MM.1S (cell line): Measurements from ENCODE around the gene TSSK3.

ENCODE experiments used
- DNase-seq: peaks from one replicate; pipeline ENCODE4 v3.0.0-alpha.2; 2015
- H2AFZ ChIP-seq: fragments of 300-600 bp; sonication (generic); 2 replicates; pipeline ENCODE4 v1.6.0; 2016; ENCODE audit warnings: antibody characterized with exemption, low read length
- H3F3A ChIP-seq: fragments of 300-600 bp; sonication (generic); 2 replicates; pipeline ENCODE4 v1.6.1; 2016; ENCODE audit warnings: mild to moderate bottlenecking, antibody characterized with exemption, low read length, moderate library complexity, mixed read lengths; ENCODE audit not compliant: insufficient read depth
- H3K27ac ChIP-seq: fragments of 300-600 bp; sonication (generic); 2 replicates; pipeline ENCODE4 v1.5.1; 2016; ENCODE audit warnings: mild to moderate bottlenecking, low read length
- H3K27me3 ChIP-seq: fragments of 300-600 bp; sonication (generic); replicated peaks from 2 replicates; pipeline ENCODE4 v1.6.0; 2016; ENCODE audit warnings: low read length; ENCODE audit not compliant: insufficient read depth
- H3K36me3 ChIP-seq: fragments of 300-600 bp; sonication (generic); replicated peaks from 2 replicates; pipeline ENCODE4 v1.6.1; 2016; ENCODE audit warnings: mild to moderate bottlenecking, low read length, mixed read lengths; ENCODE audit not compliant: insufficient read depth
- H3K4me1 ChIP-seq: fragments of 300-600 bp; sonication (generic); 2 replicates; pipeline ENCODE4 v1.6.1; 2016; ENCODE audit warnings: low read length, mixed read lengths
- H3K4me2 ChIP-seq: fragments of 300-600 bp; sonication (generic); 2 replicates; pipeline ENCODE4 v1.6.0; 2016; ENCODE audit warnings: low read depth, low read length
- H3K4me3 ChIP-seq: fragments of 300-600 bp; sonication (generic); 2 replicates; pipeline ENCODE4 v1.5.1; 2016; ENCODE audit warnings: low read length, mixed read lengths
- H3K79me2 ChIP-seq: fragments of 300-600 bp; sonication (generic); 2 replicates; pipeline ENCODE4 v1.6.1; 2016; ENCODE audit warnings: mixed run types, low read length, mixed read lengths
- H3K9ac ChIP-seq: fragments of 300-600 bp; sonication (generic); 2 replicates; pipeline ENCODE4 v1.6.1; 2016; ENCODE audit warnings: low read length, mixed read lengths
- H3K9me2 ChIP-seq: fragments of 300-600 bp; sonication (generic); replicated peaks from 2 replicates; pipeline ENCODE4 v1.6.1; 2016; ENCODE audit warnings: mild to moderate bottlenecking, low read length, mixed read lengths; ENCODE audit not compliant: insufficient read depth
- H3K9me3 ChIP-seq: fragments of 300-600 bp; sonication (generic); replicated peaks from 2 replicates; pipeline ENCODE4 v1.6.1; 2016; ENCODE audit warnings: mild to moderate bottlenecking, low read length, mixed read lengths; ENCODE audit not compliant: insufficient read depth
- H4K20me1 ChIP-seq: fragments of 300-600 bp; sonication (generic); 2 replicates; pipeline ENCODE4 v1.6.1; 2016; ENCODE audit warnings: mild to moderate bottlenecking, low read length, moderate library complexity, mixed read lengths; ENCODE audit not compliant: insufficient read depth
- CTCF ChIP-seq: fragments of 300-600 bp; sonication (generic); IDR thresholded peaks from 2 replicates; pipeline ENCODE4 v1.5.1; 2016; ENCODE audit warnings: antibody characterized with exemption, low read length, mixed read lengths
- EZH2 ChIP-seq: fragments of 300-600 bp; sonication (generic); optimal IDR thresholded peaks from 2 replicates; pipeline ENCODE3; 2017; ENCODE audit warnings: low read depth, mild to moderate bottlenecking, antibody characterized with exemption, low read length, mixed read lengths
- EZH2phosphoT487 ChIP-seq: fragments of 300-600 bp; sonication (generic); IDR thresholded peaks from 2 replicates; pipeline ENCODE4 v1.6.1; 2018; ENCODE audit warnings: antibody characterized with exemption, low read length

The TSSK3 gene

DNA sequence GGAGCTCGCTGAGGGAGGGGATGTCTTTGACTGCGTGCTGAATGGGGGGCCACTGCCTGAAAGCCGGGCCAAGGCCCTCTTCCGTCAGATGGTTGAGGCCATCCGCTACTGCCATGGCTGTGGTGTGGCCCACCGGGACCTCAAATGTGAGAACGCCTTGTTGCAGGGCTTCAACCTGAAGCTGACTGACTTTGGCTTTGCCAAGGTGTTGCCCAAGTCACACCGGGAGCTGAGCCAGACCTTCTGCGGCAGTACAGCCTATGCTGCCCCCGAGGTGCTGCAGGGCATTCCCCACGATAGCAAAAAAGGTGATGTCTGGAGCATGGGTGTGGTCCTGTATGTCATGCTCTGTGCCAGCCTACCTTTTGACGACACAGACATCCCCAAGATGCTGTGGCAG lies 1.4 kb downstream of the TSSK3 start:
- Histone ChIP-seq H3K9me2 (no peaks in the 10 kb centered on the region), H3K9ac (no peak overlapping the region), H3K4me3 (no peak overlapping the region), H3K27me3 (no peaks in the 10 kb centered on the region), H3K9me3 (no peaks in the 10 kb centered on the region), H4K20me1 (no peaks in the 10 kb centered on the region), H3F3A (no peaks in the 10 kb centered on the region), H3K36me3 (no peaks in the 10 kb centered on the region; the same call in none of the 2 replicates), H3K27ac (no peak overlapping the region), H2AFZ (no peak overlapping the region), H3K79me2 (no peaks in the 10 kb centered on the region), H3K4me2 (no peak overlapping the region), H3K4me1 (no peaks in the 10 kb centered on the region)
- TF ChIP-seq EZH2 (no peak), CTCF (no peak), EZH2phosphoT487 (no peak)
- no peak for DNase-seq

- Histone ChIP-seq H3K27me3 (no peaks in the 10 kb centered on the region), H3K36me3 (no peaks in the 10 kb centered on the region; the same call in none of the 2 replicates), H4K20me1 (no peaks in the 10 kb centered on the region)
These were observed 2.5 kb downstream of the TSSK3 start for GRCh38 chr1:32364836-32365235.

GRCh38 chr1:32365445-32365844 lies 3.1 kb downstream of the TSSK3 start:
- H2AFZ ChIP-seq = no peak overlapping the region
- no peak overlapping the region for H3K4me2 ChIP-seq
- DNase-seq = no peak
- no peaks in the 10 kb centered on the region for H3K4me1 ChIP-seq
- H3K27me3 ChIP-seq = no peaks in the 10 kb centered on the region
- H3K9me2 ChIP-seq = no peaks in the 10 kb centered on the region
- H4K20me1 ChIP-seq = no peaks in the 10 kb centered on the region
- H3F3A ChIP-seq = no peaks in the 10 kb centered on the region
- H3K36me3 ChIP-seq = no peaks in the 10 kb centered on the region; the same call in none of the 2 replicates
- TF ChIP-seq CTCF (no peak), EZH2 (no peak), EZH2phosphoT487 (no peak)
- H3K27ac ChIP-seq = no peak overlapping the region
- no peaks in the 10 kb centered on the region for H3K79me2 ChIP-seq
- H3K9me3 ChIP-seq = no peaks in the 10 kb centered on the region
- no peak overlapping the region for H3K4me3 ChIP-seq
- H3K9ac ChIP-seq = no peak overlapping the region

More at GRCh38 chr1:32364836-32365235, 2.5 kb downstream of the TSSK3 start:
- Histone ChIP-seq H3F3A (no peaks in the 10 kb centered on the region), H3K4me3 (no peak overlapping the region), H3K9ac (no peak overlapping the region), H3K27ac (no peak overlapping the region), H3K9me3 (no peaks in the 10 kb centered on the region), H3K79me2 (no peaks in the 10 kb centered on the region), H3K9me2 (no peaks in the 10 kb centered on the region), H2AFZ (no peak overlapping the region), H3K4me2 (no peak overlapping the region), H3K4me1 (no peaks in the 10 kb centered on the region)
- TF ChIP-seq CTCF = no peak
- TF ChIP-seq EZH2 = no peak
- no peak for TF ChIP-seq EZH2phosphoT487
- DNase-seq = no peak
